DND-41 (cell line): ENCODE data around the gene CNNM3.

Experiments used
- EZH2 ChIP-seq: IDR thresholded peaks from 3 replicates; pipeline ENCODE4 v1.6.1; 2012; ENCODE audit warnings: borderline replicate concordance, low read depth, mild to moderate bottlenecking, moderate library complexity, low read length, inconsistent platforms; ENCODE audit not compliant: severe bottlenecking
- TF ChIP-seq, protein P1 (sequence below): IDR thresholded peaks from 2 replicates; pipeline ENCODE4 v1.5.1; 2012; ENCODE audit warnings: borderline replicate concordance, low read length, moderate library complexity, mild to moderate bottlenecking; ENCODE audit not compliant: poor library complexity, severe bottlenecking; ENCODE audit errors: extremely low read depth

DNA sequence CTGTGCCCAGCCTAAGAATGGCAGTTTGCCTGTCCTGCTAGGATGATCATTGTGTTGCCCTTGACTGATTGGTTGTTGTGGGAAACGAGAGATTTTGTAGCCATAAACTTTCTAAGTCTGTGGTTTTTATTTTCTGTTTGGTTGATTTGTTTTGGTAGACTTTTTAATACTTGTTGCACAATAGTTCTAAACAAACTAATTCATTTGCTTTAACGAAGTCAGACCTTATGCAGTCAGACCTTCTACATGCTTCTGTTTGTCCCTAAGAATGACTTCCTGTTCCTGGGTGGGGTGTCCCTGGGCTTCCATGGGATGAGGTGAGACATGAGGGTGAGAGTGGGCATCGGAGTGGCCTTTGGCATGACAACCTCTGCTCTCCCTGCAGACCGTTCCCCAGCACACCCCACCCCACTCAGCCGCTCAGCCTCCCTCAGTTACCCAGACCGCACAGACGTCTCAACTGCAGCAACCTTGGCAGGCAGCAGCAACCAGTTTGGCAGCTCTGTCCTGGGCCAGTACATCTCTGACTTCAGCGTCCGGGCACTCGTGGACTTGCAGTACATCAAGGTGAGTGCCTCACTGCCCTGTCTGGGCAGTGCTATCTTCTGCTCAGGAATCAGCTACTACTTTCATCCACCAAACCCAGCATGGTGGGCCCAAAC lies 7.8 kb upstream of the CNNM3 start:
- TF ChIP-seq, protein P1, sequence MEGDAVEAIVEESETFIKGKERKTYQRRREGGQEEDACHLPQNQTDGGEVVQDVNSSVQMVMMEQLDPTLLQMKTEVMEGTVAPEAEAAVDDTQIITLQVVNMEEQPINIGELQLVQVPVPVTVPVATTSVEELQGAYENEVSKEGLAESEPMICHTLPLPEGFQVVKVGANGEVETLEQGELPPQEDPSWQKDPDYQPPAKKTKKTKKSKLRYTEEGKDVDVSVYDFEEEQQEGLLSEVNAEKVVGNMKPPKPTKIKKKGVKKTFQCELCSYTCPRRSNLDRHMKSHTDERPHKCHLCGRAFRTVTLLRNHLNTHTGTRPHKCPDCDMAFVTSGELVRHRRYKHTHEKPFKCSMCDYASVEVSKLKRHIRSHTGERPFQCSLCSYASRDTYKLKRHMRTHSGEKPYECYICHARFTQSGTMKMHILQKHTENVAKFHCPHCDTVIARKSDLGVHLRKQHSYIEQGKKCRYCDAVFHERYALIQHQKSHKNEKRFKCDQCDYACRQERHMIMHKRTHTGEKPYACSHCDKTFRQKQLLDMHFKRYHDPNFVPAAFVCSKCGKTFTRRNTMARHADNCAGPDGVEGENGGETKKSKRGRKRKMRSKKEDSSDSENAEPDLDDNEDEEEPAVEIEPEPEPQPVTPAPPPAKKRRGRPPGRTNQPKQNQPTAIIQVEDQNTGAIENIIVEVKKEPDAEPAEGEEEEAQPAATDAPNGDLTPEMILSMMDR: no peak
- no peak for TF ChIP-seq EZH2
